Measurements from ENCODE around the gene IPO4. TPM values are rescaled to one million over a fixed set of nuclear protein-coding genes. Genes with fewer than 3 reads are reported as not detected.

Gene IPO4
- total RNA-seq, 6 experiments from 2014 or later = 17.9 to 44.0 (median 23.0) TPM

GRCh38 chr14:24145690-24146452 lies 42.7 kb downstream of the IPO4 start:
- no peaks in the 10 kb centered on the region for H3K9me3 ChIP-seq
- peaks cover 0 to 22% (median 6%) of the 10 kb centered on the region in 4 donors for H3K4me1 ChIP-seq
- ATAC-seq (no peak), DNase-seq (no peak)
- TF ChIP-seq POLR2A (IDR thresholded peaks at IDR 0.05) (no peak), CTCF (IDR thresholded peaks at IDR 0.05) (no peak)
- H3K27me3 ChIP-seq = no peaks in the 10 kb centered on the region
- under 1% methylated on average over 8 of the region's 9 CpGs for WGBS (ENCODE audit: insufficient coverage, low coverage, low lambda C conversion rate, missing lambda C conversion rate)
- peak overlapping the region; percentile 49 to 79 (median 74) for H3K27ac ChIP-seq
- peaks cover 0 to 31% (median 10%) of the 10 kb centered on the region in 4 donors for H3K36me3 ChIP-seq
- H3K4me3 ChIP-seq = peak overlapping the region; percentile 70 to 86 (median 83)
- intact Hi-C loops (cut with DNase I) = no loop called here

GRCh38 chr14:24145219-24145618 lies 43.4 kb downstream of the IPO4 start:
- H3K27ac ChIP-seq = no peak overlapping the region
- H3K27me3 ChIP-seq = no peaks in the 10 kb centered on the region
- H3K9me3 ChIP-seq = no peaks in the 10 kb centered on the region
- H3K4me3 ChIP-seq = peak overlapping the region in 1 of 3 donors; percentile 86
- 75% methylated on average over 1 of the region's 2 CpGs for WGBS (ENCODE audit: insufficient coverage, low coverage, low lambda C conversion rate, missing lambda C conversion rate)
- H3K36me3 ChIP-seq = peaks cover 0 to 26% (median 6%) of the 10 kb centered on the region in 4 donors
- ATAC-seq (no peak), DNase-seq (no peak)
- TF ChIP-seq POLR2A (IDR thresholded peaks at IDR 0.05) (no peak), CTCF (IDR thresholded peaks at IDR 0.05) (no peak)
- peaks cover 0 to 25% (median 7%) of the 10 kb centered on the region in 4 donors for H3K4me1 ChIP-seq
- intact Hi-C loops (cut with DNase I) = no loop called here

- H3K27me3 ChIP-seq = no peaks in the 10 kb centered on the region
- ATAC-seq = no peak
- H3K4me3 ChIP-seq = no peak overlapping the region
- H3K27ac ChIP-seq = no peak overlapping the region
- no peak for DNase-seq
- WGBS (ENCODE audit: insufficient coverage, low coverage, low lambda C conversion rate, missing lambda C conversion rate) = 100% methylated on average over 1 of the region's 1 CpG
- peaks cover 0 to 32% (median 9%) of the 10 kb centered on the region in 4 donors for H3K4me1 ChIP-seq
- no peaks in the 10 kb centered on the region for H3K9me3 ChIP-seq
- intact Hi-C loops (cut with DNase I) = no loop called here
- H3K36me3 ChIP-seq = peaks cover 0 to 23% (median 3%) of the 10 kb centered on the region in 4 donors
- TF ChIP-seq CTCF (IDR thresholded peaks at IDR 0.05) (no peak), POLR2A (IDR thresholded peaks at IDR 0.05) (no peak)
Observed at GRCh38 chr14:24144451-24144850, 44.2 kb downstream of the IPO4 start.

- intact Hi-C loops (cut with DNase I) = no loop called here
- no peak for ATAC-seq
- Histone ChIP-seq H3K27me3 (no peaks in the 10 kb centered on the region), H3K36me3 (peaks cover 0 to 25% (median 5%) of the 10 kb centered on the region in 4 donors), H3K9me3 (no peaks in the 10 kb centered on the region), H3K27ac (no peak overlapping the region), H3K4me1 (peaks cover 0 to 39% (median 9%) of the 10 kb centered on the region in 4 donors), H3K4me3 (no peak overlapping the region)
- TF ChIP-seq CTCF (IDR thresholded peaks at IDR 0.05) (no peak), POLR2A (IDR thresholded peaks at IDR 0.05) (no peak)
- WGBS (ENCODE audit: insufficient coverage, low coverage, low lambda C conversion rate, missing lambda C conversion rate) = 100% methylated on average over 2 of the region's 2 CpGs
- DNase-seq = peak in 1 of 3 donors; percentile 23
Observed at GRCh38 chr14:24143511-24143910, 45.1 kb downstream of the IPO4 start.

Measured in right lobe of liver (tissue), 6 donors.